Osteocyte (in vitro differentiated cells): ENCODE results near the gene LYVE1. TPM values are rescaled to one million over a fixed set of nuclear protein-coding genes. Genes with fewer than 3 reads are reported as not detected.
A peak's percentile ranks its signal among the peaks of the same experiment; 100 is the strongest.

ENCODE experiments used
- DNase-seq: peaks from one replicate; pipeline ENCODE4 v3.0.0; 2021; ENCODE audit warnings: mixed read lengths; ENCODE audit not compliant: unreplicated experiment; ENCODE audit errors: extremely low spot score
- H3K27ac Mint-ChIP-seq: one replicate; pipeline ENCODE4 v1.8.0; 2021; ENCODE audit warnings: mild to moderate bottlenecking, mixed read lengths; ENCODE audit not compliant: unreplicated experiment
- H3K27me3 Mint-ChIP-seq: one replicate; pipeline ENCODE4 v1.8.0; 2021; ENCODE audit warnings: mixed read lengths; ENCODE audit not compliant: unreplicated experiment
- H3K36me3 Mint-ChIP-seq: one replicate; pipeline ENCODE4 v1.8.0; 2021; ENCODE audit warnings: mixed read lengths; ENCODE audit not compliant: unreplicated experiment
- H3K4me1 Mint-ChIP-seq: one replicate; pipeline ENCODE4 v1.8.0; 2021; ENCODE audit warnings: mixed read lengths; ENCODE audit not compliant: unreplicated experiment
- H3K4me3 Mint-ChIP-seq: one replicate; pipeline ENCODE4 v1.8.0; 2021; ENCODE audit warnings: mild to moderate bottlenecking, moderate library complexity, mixed read lengths; ENCODE audit not compliant: unreplicated experiment
- H3K9me3 Mint-ChIP-seq: one replicate; pipeline ENCODE4 v1.8.0; 2021; ENCODE audit warnings: mixed read lengths; ENCODE audit not compliant: unreplicated experiment
- CTCF ChIP-seq: fragments of 200-600 bp; sonication (generic); IDR thresholded peaks from 2 replicates; pipeline ENCODE4 v1.5.0; 2021; ENCODE audit warnings: antibody characterized with exemption, mild to moderate bottlenecking, moderate library complexity
- total RNA-seq: library from RNA; stranded (reverse); gene quantifications from 2 replicates; pipeline ENCODE4 v1.2.1, GENCODE V29; 2021

LYVE1 gene
- total RNA-seq, 1 donor from 2014 or later = 1.5 TPM

DNA sequence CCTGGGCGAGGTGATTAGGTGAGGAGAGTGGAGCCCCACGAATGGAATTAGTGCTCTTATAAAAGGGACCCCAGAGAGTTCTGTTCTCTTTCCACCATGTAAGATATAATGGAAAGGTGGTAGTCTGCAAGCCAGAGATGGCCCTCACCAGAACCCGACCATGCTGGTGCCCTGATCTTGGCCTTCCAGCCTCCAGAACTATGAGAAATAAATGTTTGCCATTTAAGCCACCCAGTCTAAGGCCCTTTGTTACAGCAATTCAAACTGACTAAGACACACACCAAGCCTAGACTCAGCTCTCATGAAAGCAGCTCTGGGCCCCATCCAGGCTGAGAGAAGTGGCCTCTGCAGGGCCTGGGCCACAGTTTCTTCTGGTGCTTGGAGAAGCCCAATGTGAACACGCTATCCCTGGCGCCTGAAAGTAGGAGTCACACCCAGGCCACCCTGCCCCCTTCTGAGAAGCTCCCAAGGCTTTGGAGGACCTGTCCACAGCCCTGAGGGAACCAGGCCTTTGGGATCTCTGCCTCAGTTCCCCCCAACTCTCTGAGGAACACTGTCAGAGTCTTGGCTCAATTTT is 35.3 kb upstream of the LYVE1 start:
- Mint-ChIP-seq H3K36me3 (peaks cover 13% of the 10 kb centered on the region), H3K27me3 (no peaks in the 10 kb centered on the region), H3K4me3 (no peak overlapping the region), H3K4me1 (peaks cover 44% of the 10 kb centered on the region), H3K27ac (no peak overlapping the region), H3K9me3 (no peaks in the 10 kb centered on the region)
- TF ChIP-seq CTCF = no peak
- DNase-seq = no peak

DNA sequence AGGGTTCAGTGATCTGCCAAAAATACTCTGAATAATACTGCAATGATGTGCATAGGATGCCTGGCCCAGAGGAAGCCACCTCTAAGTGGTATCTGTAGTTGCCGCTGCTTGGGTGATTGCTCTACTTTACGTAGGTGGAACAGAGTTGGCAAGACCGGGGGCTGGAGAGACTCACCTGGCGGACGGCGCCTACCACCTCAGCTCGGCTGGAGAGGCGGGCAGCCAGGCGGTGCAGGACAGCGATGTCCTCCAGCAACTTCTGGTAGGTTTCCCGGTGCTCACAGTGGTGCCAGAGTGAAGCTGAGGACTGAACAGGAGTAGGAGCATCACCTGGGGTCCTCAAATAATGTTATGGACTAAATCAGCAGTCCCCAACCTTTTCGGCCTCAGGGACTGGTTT is 34.5 kb upstream of the LYVE1 start:
- Mint-ChIP-seq H3K27ac (no peak overlapping the region), H3K36me3 (peaks cover 13% of the 10 kb centered on the region), H3K9me3 (no peaks in the 10 kb centered on the region), H3K27me3 (no peaks in the 10 kb centered on the region), H3K4me3 (no peak overlapping the region), H3K4me1 (peaks cover 47% of the 10 kb centered on the region)
- DNase-seq = no peak
- TF ChIP-seq CTCF = no peak

GRCh38 chr11:10602366-10602765 is 33.9 kb upstream of the LYVE1 start:
- H3K4me3 Mint-ChIP-seq = no peak overlapping the region
- TF ChIP-seq CTCF = no peak
- peaks cover 13% of the 10 kb centered on the region for H3K36me3 Mint-ChIP-seq
- no peaks in the 10 kb centered on the region for H3K27me3 Mint-ChIP-seq
- no peak for DNase-seq
- no peak overlapping the region for H3K27ac Mint-ChIP-seq
- no peaks in the 10 kb centered on the region for H3K9me3 Mint-ChIP-seq
- H3K4me1 Mint-ChIP-seq = peaks cover 44% of the 10 kb centered on the region

- Mint-ChIP-seq H3K27me3 (no peaks in the 10 kb centered on the region), H3K4me3 (no peak overlapping the region), H3K27ac (peak overlapping the region; percentile 25), H3K4me1 (peaks cover 39% of the 10 kb centered on the region), H3K9me3 (no peaks in the 10 kb centered on the region), H3K36me3 (peaks cover 13% of the 10 kb centered on the region)
- TF ChIP-seq CTCF = no peak
- no peak for DNase-seq
Measured at GRCh38 chr11:10601837-10602236, 33.4 kb upstream of the LYVE1 start.

DNA sequence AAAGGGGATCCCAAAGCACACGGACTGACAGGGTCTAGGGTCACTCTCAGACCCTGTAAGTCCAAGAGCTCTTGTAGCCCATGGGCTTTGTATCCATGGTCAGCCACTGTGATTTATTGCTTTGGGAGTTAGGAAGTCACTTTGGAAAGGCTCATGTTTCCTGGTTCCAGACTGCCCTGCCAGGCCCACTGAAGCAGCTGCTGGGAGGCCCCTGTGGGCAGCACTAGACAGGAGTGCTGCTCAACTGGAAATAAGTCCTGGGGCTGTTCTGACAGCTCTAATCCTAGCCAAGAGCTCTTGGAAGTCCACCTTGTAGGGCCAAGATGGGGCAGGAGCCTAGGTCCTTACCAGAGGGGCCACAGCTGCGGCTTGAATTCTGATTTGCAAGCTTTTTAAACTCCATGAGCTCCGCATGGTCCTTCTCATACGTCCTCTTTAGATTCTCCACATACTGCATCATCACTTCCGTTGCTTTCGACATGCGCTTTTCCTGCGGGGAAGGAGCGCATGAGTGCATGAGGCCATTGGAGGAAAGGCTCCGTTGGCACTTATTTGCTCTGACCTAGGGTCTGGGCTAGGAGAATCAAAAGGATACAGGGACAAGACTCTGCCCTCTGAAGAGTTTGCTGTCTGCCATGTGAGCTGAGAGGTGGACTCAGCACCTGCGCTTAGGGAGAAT is 32.2 kb upstream of the LYVE1 start:
- no peaks in the 10 kb centered on the region for H3K27me3 Mint-ChIP-seq
- peak overlapping the region; percentile 81 for H3K27ac Mint-ChIP-seq
- H3K4me3 Mint-ChIP-seq = no peak overlapping the region
- H3K36me3 Mint-ChIP-seq = peaks cover 18% of the 10 kb centered on the region
- DNase-seq = no peak
- peaks cover 28% of the 10 kb centered on the region for H3K4me1 Mint-ChIP-seq
- no peaks in the 10 kb centered on the region for H3K9me3 Mint-ChIP-seq
- TF ChIP-seq CTCF = no peak
